GM12891 (cell line): ENCODE results near the gene HERPUD2.

ENCODE experiments used
- PAX5 ChIP-seq: IDR thresholded peaks from 2 replicates; pipeline ENCODE4 v1.6.1; 2011; ENCODE audit warnings: low read length, moderate library complexity, mild to moderate bottlenecking; ENCODE audit not compliant: insufficient read depth, severe bottlenecking
- POLR2A ChIP-seq: IDR thresholded peaks from 2 replicates; pipeline ENCODE4 v1.6.1; 2011; ENCODE audit warnings: low read depth, low read length, control low read depth
- POLR2AphosphoS5 ChIP-seq: IDR thresholded peaks from 2 replicates; pipeline ENCODE4 v1.6.1; 2011; ENCODE audit warnings: low read depth, low read length, control low read depth
- POU2F2 ChIP-seq: IDR thresholded peaks from 2 replicates; pipeline ENCODE4 v1.6.1; 2011; ENCODE audit warnings: low read depth, mild to moderate bottlenecking, control low read depth, low read length, moderate library complexity
- SPI1 ChIP-seq: IDR thresholded peaks from 2 replicates; pipeline ENCODE4 v1.6.1; 2011; ENCODE audit warnings: low read depth, low read length, control low read depth
- TAF1 ChIP-seq: IDR thresholded peaks from 2 replicates; pipeline ENCODE4 v1.6.1; 2011; ENCODE audit warnings: low read depth, low read length, control low read depth

GRCh38 chr7:35599061-35599460 is 95.9 kb downstream of the HERPUD2 start:
- no peak for TF ChIP-seq TAF1
- no peak for TF ChIP-seq POLR2A
- TF ChIP-seq POLR2AphosphoS5, result no peak
- no peak for TF ChIP-seq POU2F2
- TF ChIP-seq SPI1, result no peak
- TF ChIP-seq PAX5, result no peak
